K562 (cell line): ENCODE data around the gene FCSK. TPM values are rescaled to one million over a fixed set of nuclear protein-coding genes. Genes with fewer than 3 reads are reported as not detected.

Experiments used
- ARNT ChIP-seq, 2 experiments: fragments of 450-650 bp; IDR thresholded peaks; 2 replicates each; pipeline ENCODE4 v1.6.1; 2016; ENCODE audit warnings: mild to moderate bottlenecking in 1 of 2
- BRD4 ChIP-seq: fragments of 200-600 bp; sonication (generic); IDR thresholded peaks from 2 replicates; pipeline ENCODE4 v1.6.1; 2017; ENCODE audit warnings: inconsistent platforms
- CHD1 ChIP-seq: fragments of 200-600 bp; sonication (generic); IDR thresholded peaks from one replicate; pipeline ENCODE4 v1.6.1; 2012; ENCODE audit warnings: mild to moderate bottlenecking, moderate library complexity, low read length, inconsistent platforms
- CREBBP ChIP-seq: IDR thresholded peaks from one replicate; pipeline ENCODE4 v1.6.1; 2012; ENCODE audit warnings: low read depth, mild to moderate bottlenecking, control low read depth, inconsistent platforms, low read length
- EGR1 ChIP-seq: fragments of 450-650 bp; conservative IDR thresholded peaks from 2 replicates; pipeline ENCODE4 v1.6.1; 2017; ENCODE audit warnings: mild to moderate bottlenecking
- ETV6 ChIP-seq, 3 experiments: fragments of 150-350 bp in 1 of 3; sonication (generic) in 1 of 3; formaldehyde crosslinking in 1 of 3; IDR thresholded peaks; 2 replicates each; pipeline versions ENCODE4 v1.6.1 to v1.8.0; 2014 to 2022; ENCODE audit warnings: borderline replicate concordance in 2 of 3, low read depth in 2 of 3, antibody characterized with exemption in 1 of 3, low read length in 1 of 3, mild to moderate bottlenecking in 1 of 3, missing genetic modification reagents in 1 of 3
- FOXK2 ChIP-seq, 2 experiments: fragments of 450-650 bp; IDR thresholded peaks in 1 of 2; conservative IDR thresholded peaks in 1 of 2; 2 replicates each; pipeline ENCODE4 v1.6.1; 2016; ENCODE audit warnings: low read depth in 2 of 2, mild to moderate bottlenecking in 1 of 2
- MEIS2 ChIP-seq: fragments of 450-650 bp; IDR thresholded peaks from 2 replicates; pipeline ENCODE4 v1.6.1; 2014; ENCODE audit warnings: mild to moderate bottlenecking; ENCODE audit not compliant: partially characterized antibody
- PTTG1 ChIP-seq: fragments of 450-650 bp; IDR thresholded peaks from 2 replicates; pipeline ENCODE4 v1.6.1; 2016; ENCODE audit warnings: low read depth, mild to moderate bottlenecking, missing genetic modification characterization, missing compliant biosample characterization
- RBM34 ChIP-seq: fragments of 200-400 bp; formaldehyde crosslinking; IDR thresholded peaks from 2 replicates; pipeline ENCODE4 v1.6.1; 2018; ENCODE audit warnings: low read length, borderline replicate concordance; ENCODE audit not compliant: insufficient read depth
- SMAD4 ChIP-seq: fragments of 250-450 bp; sonication (Bioruptor Pico); conservative IDR thresholded peaks from 2 replicates; pipeline ENCODE4 v1.8.0; 2021; ENCODE audit warnings: inconsistent platforms, mild to moderate bottlenecking, moderate library complexity
- ZNF121 ChIP-seq: sonication (generic); formaldehyde crosslinking; conservative IDR thresholded peaks from 2 replicates; pipeline ENCODE4 v1.8.0; 2022; ENCODE audit warnings: missing genetic modification reagents
- ZNF184 ChIP-seq: sonication (generic); formaldehyde crosslinking; IDR thresholded peaks from 2 replicates; pipeline ENCODE4 v1.5.0; 2020; ENCODE audit warnings: missing genetic modification reagents
- ZNF668 ChIP-seq: fragments of 250-450 bp; sonication (Bioruptor Pico); IDR thresholded peaks from 2 replicates; pipeline ENCODE4 v1.8.0; 2022; ENCODE audit warnings: mild to moderate bottlenecking, inconsistent platforms
- ZNF695 ChIP-seq: fragments of 450-650 bp; formaldehyde crosslinking; IDR thresholded peaks from 2 replicates; pipeline ENCODE4 v1.4.0; 2020; ENCODE audit warnings: mild to moderate bottlenecking, moderate library complexity
- polyA plus RNA-seq, 8 experiments: library from polyadenylated mRNA; depleted of rRNA in 4 of 8; stranded (reverse) in 5 of 8; unstranded in 3 of 8; fragments of >200 nt; fragmentation: Nextera tagmentation in 2 of 8; fragmentation: Illumina TruSeq in 1 of 8; extraction: Ambion mirVana in 2 of 8; extraction: Trizol in 1 of 8; gene quantifications; 2 replicates each; pipeline versions ENCODE4 v1.2.1 to v1.2.3, GENCODE V29; 2011 to 2014; ENCODE audit warnings: inconsistent platforms in 1 of 8, missing spikeins in 1 of 8
- total RNA-seq, 7 experiments: library from RNA; depleted of rRNA in 6 of 7; stranded (reverse); fragments of >200 nt in 6 of 7; fragmentation: Illumina TruSeq in 2 of 7; extraction: Trizol in 2 of 7; gene quantifications; 2 replicates each; pipeline versions ENCODE4 v1.2.1 to v1.2.3, GENCODE V29; 2011 to 2021; ENCODE audit warnings: low replicate concordance in 1 of 7
- TF ChIP-seq, protein P1 (sequence below): fragments of 250-450 bp; sonication (Bioruptor Pico); IDR thresholded peaks from 2 replicates; pipeline ENCODE4 v1.5.0; 2021; ENCODE audit warnings: mild to moderate bottlenecking, moderate library complexity
- TF ChIP-seq, protein P2 (sequence below), 2 experiments: fragments of 450-650 bp; IDR thresholded peaks; 2 replicates each; pipeline ENCODE4 v1.6.1; 2016
- TF ChIP-seq, protein P3 (sequence below): fragments of 450-650 bp; IDR thresholded peaks from 2 replicates; pipeline ENCODE4 v1.6.1; 2016; ENCODE audit warnings: missing biosample characterization, missing genetic modification characterization
- TF ChIP-seq, protein P4 (sequence below): sonication (generic); formaldehyde crosslinking; IDR thresholded peaks from 2 replicates; pipeline ENCODE4 v1.8.0; 2022; ENCODE audit warnings: missing genetic modification reagents, mild to moderate bottlenecking, borderline replicate concordance
- TF ChIP-seq, protein P5 (sequence below), 2 experiments: fragments of 450-650 bp in 1 of 2; sonication (generic) in 1 of 2; formaldehyde crosslinking in 1 of 2; IDR thresholded peaks in 1 of 2; conservative IDR thresholded peaks in 1 of 2; 2 replicates each; pipeline versions ENCODE4 v1.6.1 to v1.8.1; 2016 to 2023; ENCODE audit warnings: mild to moderate bottlenecking in 2 of 2, moderate library complexity in 2 of 2, inconsistent platforms in 1 of 2, missing genetic modification reagents in 1 of 2

Gene FCSK
- total and polyA plus RNA-seq, 9 of the 15 experiments (the other 6 are each of a cell fraction or from before 2014, with no cell fraction given), result 0.92 to 18.6 (median 8.3) TPM

DNA sequence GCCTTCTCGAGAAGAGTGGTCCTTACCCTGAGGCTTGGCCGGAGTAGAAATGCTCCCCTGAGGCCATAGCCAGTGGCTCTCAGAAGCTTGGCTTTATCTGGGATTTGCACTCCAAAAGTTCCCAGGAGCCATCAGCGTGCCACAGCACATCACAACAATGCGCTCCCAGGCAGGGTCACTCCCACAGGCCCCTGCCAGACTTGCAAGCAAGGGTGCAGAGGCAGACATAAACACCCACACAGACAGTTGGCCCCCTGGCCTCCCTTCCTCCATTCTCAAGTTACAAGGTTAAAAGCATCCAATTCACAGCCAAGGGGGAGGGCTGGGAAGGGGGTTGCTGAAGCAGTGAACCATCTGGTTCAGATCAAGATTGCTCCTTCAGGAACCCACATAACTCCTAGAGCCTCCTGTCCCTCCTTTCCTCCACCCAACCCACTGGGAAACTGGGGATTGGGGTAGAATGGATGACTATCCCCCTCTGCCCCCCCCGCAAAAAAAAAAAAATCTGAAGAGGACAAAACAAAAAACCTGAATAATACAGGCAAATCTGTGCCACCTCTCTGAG, 17.3 kb upstream of the FCSK start (continued):
- TF ChIP-seq CHD1, result no peak
- TF ChIP-seq ZNF695, result no peak
- TF ChIP-seq BRD4, result no peak
- TF ChIP-seq ARNT (IDR thresholded peaks at IDR 0.05), result peak in 1 of 2 experiments; percentile 70; a peak in 1 of 4 replicates
- no peak for TF ChIP-seq ZNF668 (CRISPR knock-in tag)
- TF ChIP-seq, protein P1, sequence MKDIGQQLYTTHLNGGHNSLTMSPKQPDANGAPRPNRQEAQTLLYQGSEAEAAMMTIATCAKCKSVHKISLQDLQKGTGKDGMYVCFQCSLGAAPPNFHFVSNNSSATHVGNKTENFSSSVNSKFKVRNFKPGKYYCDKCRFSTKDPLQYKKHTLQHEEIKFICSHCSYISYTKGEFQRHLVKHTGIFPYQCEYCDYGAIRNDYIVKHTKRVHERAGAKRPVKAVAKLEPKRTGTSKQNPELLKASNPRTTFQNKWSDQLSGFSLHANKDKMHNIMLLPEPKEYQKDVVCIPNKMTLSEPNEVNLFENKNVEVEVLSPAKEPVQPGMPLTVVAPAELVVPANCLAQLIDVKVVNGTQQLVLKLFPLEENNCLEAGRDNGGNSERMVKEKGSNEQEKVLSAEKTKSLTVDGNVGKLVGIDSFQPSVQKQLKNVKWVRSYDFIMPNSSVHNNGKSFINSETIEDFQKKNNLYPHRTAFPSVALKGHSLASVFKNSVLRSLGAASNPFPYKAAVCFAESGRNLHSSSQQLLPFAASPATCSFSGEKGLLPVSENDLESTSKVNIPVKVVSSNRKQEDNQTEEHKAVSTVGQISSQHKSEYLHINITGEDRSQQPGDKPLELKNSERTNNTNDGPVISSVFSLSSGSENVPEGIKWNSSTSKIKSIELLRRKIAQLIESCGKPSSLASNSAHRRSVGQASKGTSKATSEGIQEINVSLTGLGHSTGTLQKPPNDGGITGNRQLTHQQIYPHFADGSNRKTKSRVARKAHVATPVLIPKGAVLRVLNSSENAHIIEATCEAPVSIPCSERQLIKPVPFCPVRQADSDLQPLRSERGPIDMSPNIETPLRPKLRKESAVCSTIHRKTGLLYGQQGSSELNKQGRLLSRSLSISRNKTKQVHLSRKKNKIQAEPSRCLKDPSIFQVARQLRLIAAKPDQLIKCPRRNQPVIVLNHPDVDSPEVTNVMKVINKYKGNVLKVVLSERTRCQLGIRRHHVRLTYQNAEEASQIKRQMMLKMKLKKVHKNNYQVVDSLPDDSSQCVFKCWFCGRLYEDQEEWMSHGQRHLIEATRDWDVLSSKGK (CRISPR knock-in tag), result no peak
- TF ChIP-seq CREBBP, result no peak
- TF ChIP-seq, protein P2, sequence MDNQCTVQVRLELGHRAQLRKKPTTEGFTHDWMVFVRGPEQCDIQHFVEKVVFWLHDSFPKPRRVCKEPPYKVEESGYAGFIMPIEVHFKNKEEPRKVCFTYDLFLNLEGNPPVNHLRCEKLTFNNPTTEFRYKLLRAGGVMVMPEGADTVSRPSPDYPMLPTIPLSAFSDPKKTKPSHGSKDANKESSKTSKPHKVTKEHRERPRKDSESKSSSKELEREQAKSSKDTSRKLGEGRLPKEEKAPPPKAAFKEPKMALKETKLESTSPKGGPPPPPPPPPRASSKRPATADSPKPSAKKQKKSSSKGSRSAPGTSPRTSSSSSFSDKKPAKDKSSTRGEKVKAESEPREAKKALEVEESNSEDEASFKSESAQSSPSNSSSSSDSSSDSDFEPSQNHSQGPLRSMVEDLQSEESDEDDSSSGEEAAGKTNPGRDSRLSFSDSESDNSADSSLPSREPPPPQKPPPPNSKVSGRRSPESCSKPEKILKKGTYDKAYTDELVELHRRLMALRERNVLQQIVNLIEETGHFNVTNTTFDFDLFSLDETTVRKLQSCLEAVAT (IDR thresholded peaks at IDR 0.05), result peak in 1 of 2 experiments; percentile 48; a peak in 2 of 4 replicates
- TF ChIP-seq EGR1, result peak; percentile 96
- no peak for TF ChIP-seq PTTG1
- TF ChIP-seq, protein P3, sequence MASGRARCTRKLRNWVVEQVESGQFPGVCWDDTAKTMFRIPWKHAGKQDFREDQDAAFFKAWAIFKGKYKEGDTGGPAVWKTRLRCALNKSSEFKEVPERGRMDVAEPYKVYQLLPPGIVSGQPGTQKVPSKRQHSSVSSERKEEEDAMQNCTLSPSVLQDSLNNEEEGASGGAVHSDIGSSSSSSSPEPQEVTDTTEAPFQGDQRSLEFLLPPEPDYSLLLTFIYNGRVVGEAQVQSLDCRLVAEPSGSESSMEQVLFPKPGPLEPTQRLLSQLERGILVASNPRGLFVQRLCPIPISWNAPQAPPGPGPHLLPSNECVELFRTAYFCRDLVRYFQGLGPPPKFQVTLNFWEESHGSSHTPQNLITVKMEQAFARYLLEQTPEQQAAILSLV (tag), result no peak
- TF ChIP-seq ZNF184, result no peak
- TF ChIP-seq, protein P4, sequence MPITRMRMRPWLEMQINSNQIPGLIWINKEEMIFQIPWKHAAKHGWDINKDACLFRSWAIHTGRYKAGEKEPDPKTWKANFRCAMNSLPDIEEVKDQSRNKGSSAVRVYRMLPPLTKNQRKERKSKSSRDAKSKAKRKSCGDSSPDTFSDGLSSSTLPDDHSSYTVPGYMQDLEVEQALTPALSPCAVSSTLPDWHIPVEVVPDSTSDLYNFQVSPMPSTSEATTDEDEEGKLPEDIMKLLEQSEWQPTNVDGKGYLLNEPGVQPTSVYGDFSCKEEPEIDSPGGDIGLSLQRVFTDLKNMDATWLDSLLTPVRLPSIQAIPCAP, result no peak
- TF ChIP-seq ZNF121 (CRISPR knock-in tag), result no peak
- no peak for TF ChIP-seq ETV6 (IDR thresholded peaks at IDR 0.05; ENCODE audit: borderline replicate concordance in 1 of 2, low read depth in 2 of 2, low read length in 1 of 2)
- TF ChIP-seq ETV6 (CRISPR knock-in tag; IDR thresholded peaks at IDR 0.05; ENCODE audit: borderline replicate concordance), result no peak
- TF ChIP-seq MEIS2, result no peak
- peak; percentile 94 to 95 for TF ChIP-seq FOXK2 (conservative IDR thresholded peaks at IDR 0.05 in 1 of 2, IDR thresholded peaks at IDR 0.05 in 1 of 2; ENCODE audit: low read depth in 2 of 2)
- no peak for TF ChIP-seq RBM34
- TF ChIP-seq, protein P5, sequence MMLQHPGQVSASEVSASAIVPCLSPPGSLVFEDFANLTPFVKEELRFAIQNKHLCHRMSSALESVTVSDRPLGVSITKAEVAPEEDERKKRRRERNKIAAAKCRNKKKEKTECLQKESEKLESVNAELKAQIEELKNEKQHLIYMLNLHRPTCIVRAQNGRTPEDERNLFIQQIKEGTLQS (IDR thresholded peaks at IDR 0.05), result no peak
- TF ChIP-seq, protein P5 (CRISPR knock-in tag; conservative IDR thresholded peaks at IDR 0.05), result 0 out of 2 replicates have a peak, but pooled peaks have one; percentile 28
- peak; percentile 99 for TF ChIP-seq SMAD4
